Glomerular visceral epithelial cell (primary cell): ENCODE data around the gene PCGF3.
"Not testable (repeated sequence)": the region's sequence is repeated elsewhere in the genome, so short reads cannot be mapped to it uniquely, and the experiment has no call there.

Experiments used
- DNase-seq: peaks from one replicate; pipeline ENCODE4 v3.0.0-alpha.2; 2016; ENCODE audit errors: extremely low spot score

The PCGF3 gene

DNA sequence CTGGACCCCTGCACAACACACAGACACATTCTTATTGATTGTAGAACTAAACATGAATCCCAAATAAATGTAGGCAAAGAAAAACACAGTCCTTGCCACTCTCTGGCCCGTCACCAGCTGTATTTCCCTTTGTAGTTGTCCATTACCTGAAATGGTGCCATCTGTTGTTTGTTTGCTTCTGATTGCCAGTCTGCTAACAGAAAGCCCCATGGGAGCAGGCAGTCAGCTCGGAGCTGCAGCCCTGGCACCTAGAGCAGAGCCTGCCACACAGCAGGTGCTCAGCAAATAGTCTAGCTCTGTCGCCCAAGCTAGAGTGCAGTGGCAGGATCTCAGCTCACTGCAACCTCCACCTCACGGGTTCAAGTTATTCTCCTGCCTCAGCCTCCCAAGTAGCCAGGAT is 91.4 kb downstream of the PCGF3 start:
- DNase-seq, result no peak

DNA sequence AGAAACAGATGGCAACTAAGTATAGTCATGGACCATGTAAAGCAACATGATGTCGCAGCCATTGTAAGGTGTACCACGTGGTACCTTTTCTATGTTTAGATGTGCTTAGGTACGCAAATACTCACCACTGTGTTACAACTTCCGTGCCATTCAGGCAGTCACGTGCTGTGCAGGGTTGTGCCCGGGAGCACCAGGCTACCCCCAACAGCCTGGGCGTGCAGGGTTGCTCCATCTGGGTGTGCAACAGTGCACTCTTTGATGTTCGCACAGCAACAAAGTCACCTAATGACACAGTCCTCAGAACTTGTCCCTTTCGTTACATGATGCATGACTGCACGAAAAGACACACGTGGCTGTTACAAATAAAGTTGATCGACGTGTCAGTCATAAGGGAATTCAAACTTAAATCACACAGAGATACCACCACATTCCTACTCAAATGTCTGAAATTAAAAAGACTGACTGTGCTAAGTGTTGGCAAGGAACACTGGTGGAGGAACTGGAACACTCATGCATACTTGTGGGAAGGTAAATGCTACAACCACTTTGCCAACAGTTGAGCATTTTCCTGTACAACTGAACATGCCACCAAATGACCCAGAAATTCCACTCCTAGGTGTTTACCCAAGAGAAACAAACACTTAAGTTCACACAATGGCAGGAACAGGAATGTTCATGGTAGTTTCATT is 95.9 kb downstream of the PCGF3 start:
- no peak for DNase-seq

DNA sequence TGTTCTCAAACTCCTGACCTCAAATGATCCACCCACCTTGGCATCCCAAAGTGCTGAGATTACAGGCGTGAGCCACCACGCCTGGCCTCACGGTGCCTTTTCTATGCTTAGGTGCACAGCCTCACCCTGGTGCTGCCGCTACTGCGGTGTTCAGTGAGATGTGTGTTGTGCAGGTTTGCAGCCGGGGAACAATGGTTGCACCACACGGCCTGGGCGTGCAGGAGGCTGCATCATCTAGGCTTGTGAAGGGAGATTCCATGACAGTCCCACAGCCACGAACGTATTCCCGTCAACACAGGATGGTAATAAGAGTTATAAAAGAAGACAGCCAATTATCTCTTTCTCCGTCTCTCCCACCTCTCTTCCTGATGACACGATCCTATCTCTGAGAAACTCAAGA is 98.3 kb downstream of the PCGF3 start:
- DNase-seq, result no peak

DNA sequence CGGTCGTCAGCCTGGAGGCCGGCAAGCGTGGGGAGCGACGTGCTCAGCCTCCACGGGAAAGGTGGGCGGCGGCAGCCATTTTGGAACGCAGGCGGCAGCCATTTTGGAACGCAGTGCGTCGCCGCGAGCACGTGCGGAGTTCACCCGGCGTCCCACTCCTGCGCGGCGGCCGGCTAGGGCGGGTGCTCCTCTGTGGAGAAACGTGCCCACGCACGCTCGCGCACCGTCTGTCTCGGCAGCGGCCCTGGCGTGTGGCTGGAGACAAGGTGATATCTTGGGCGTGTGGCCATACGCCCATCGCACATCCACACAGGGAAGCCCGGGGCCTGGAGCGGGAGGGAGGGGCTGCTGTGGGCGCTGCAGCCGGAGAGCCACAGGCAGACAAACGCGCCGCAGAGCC is 99.2 kb downstream of the PCGF3 start:
- DNase-seq, result no peak

GRCh38 chr4:806979-807378 is 101.3 kb downstream of the PCGF3 start:
- not testable (repeated sequence) for DNase-seq

- DNase-seq, result no peak
These were observed 102.2 kb downstream of the PCGF3 start for GRCh38 chr4:807792-808191.

DNA sequence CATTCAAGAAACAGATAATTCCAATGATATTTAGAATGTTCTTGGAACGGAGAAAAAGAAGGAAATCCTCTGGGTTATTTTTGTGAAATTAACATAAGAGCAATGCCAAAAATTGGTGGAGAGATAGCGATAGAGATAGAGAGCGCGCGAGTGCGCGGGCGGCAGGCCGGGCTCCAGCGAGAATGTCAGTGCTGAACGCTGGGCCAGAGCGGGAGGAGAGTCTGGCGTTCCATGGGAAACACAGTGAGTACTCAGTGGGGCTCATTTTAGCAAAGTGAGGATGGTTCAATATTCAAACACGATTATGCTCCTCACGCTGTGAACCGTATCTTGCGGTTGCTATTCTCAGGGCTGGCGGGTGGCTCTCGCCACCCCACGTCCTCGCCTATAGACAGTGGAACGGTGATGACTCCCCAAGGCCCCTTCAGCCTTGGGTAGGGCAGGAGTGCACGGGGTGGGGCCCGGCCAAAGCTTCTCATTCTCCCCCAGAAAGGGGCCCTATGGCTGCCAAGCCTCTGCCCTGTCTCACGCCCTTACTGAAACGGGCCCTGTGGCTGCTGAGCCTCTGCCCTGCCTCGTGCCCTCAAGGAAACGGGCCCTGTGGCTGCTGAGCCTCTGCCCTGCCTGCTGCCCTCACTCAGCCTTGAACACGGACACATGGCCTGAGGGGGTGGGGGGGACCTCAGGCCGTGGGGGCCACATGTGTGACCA is 103.4 kb downstream of the PCGF3 start:
- no peak for DNase-seq

DNA sequence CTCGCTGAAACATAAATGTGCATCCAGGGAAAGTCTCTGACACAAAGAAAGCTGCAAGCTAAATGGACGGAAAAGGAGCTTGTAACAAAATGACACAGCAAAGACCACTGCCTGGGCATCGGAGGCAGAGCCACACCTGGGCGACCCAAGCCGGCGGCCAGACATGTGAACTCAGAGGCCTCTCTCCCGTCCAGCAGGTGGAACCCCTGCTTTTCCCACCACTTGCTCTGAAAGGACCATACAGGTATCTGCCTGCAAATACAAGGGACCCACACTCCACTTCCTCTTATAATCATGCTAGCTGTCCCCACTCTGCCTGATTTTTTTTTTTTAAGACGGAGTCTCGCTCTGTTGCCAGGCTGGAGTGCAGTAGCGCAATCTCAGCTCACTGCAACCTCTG is 108.3 kb downstream of the PCGF3 start:
- DNase-seq, result no peak

GRCh38 chr4:814312-814850 is 108.7 kb downstream of the PCGF3 start:
- no peak for DNase-seq

- DNase-seq, result no peak
These were observed 110.0 kb downstream of the PCGF3 start for GRCh38 chr4:815464-816146.

DNA sequence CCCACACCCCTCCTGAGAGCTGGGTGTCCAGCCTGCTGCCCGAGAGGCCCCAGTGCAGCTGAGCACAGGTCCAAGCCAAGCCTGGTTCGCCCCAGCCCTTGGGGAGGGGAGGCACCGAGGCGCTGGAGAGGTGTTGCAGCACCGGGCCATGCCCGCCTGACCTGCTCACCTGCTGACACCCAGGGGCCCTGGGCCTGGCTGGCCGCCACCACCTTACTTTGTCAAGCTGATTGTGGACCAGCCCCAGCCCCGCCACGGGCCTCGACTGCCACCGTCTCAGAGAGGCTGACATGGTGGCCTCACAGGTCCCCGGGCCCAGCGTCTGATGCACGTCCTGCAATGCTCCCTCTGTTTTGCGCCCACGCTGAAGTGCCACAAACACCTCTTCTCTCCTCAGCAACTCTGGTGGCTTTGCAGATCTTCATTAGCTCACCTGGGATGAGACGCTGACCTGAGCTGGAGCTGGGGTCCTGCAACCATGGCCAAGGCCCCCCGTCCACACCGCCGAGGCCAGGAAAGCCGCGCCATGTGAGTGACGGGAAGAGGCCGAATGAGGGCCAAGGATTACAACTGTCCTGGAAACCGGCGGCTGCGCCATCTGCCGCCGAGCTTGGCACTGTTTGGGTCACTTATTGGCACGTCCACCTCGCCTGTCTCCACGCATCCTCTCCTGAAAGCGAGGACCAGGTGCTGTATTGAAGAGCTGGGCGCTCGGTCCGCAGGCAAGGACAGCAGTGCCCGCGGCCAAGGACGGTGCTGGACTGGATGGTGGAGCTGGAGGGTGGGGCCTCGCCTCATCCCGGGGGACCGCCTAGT is 112.7 kb downstream of the PCGF3 start:
- no peak for DNase-seq

GRCh38 chr4:819401-820229 is 114.0 kb downstream of the PCGF3 start:
- no peak for DNase-seq
